ENCODE results near the gene HSPB6. TPM values are rescaled to one million over a fixed set of nuclear protein-coding genes. Genes with fewer than 3 reads are reported as not detected.
A peak's percentile ranks its signal among the peaks of the same experiment; 100 is the strongest.

The HSPB6 gene
- total RNA-seq, 1 donor = not detected

- Histone ChIP-seq H3K4me3 (ENCODE audit: low read length) (no peak overlapping the region), H3K9me3 (ENCODE audit: low read depth, low read length) (no peaks in the 10 kb centered on the region), H3K4me1 (ENCODE audit: insufficient read depth, low read length) (peaks cover 15% of the 10 kb centered on the region), H3K27me3 (ENCODE audit: insufficient read depth, low read length) (no peaks in the 10 kb centered on the region)
Observed at GRCh38 chr19:35723671-35724070, 33.2 kb downstream of the HSPB6 start.

GRCh38 chr19:35722897-35723296, 33.9 kb downstream of the HSPB6 start:
- H3K4me3 ChIP-seq (ENCODE audit: low read length) = no peak overlapping the region
- no peaks in the 10 kb centered on the region for H3K9me3 ChIP-seq (ENCODE audit: low read depth, low read length)
- peaks cover 18% of the 10 kb centered on the region for H3K4me1 ChIP-seq (ENCODE audit: insufficient read depth, low read length)
- H3K27me3 ChIP-seq (ENCODE audit: insufficient read depth, low read length) = no peaks in the 10 kb centered on the region

- no peaks in the 10 kb centered on the region for H3K9me3 ChIP-seq (ENCODE audit: low read depth, low read length)
- peaks cover 18% of the 10 kb centered on the region for H3K4me1 ChIP-seq (ENCODE audit: insufficient read depth, low read length)
- no peaks in the 10 kb centered on the region for H3K27me3 ChIP-seq (ENCODE audit: insufficient read depth, low read length)
- H3K4me3 ChIP-seq (ENCODE audit: low read length) = no peak overlapping the region
Observed at GRCh38 chr19:35722461-35722860, 34.4 kb downstream of the HSPB6 start.

- H3K4me1 ChIP-seq (ENCODE audit: insufficient read depth, low read length) = peaks cover 20% of the 10 kb centered on the region
- H3K9me3 ChIP-seq (ENCODE audit: low read depth, low read length) = no peaks in the 10 kb centered on the region
- H3K4me3 ChIP-seq (ENCODE audit: low read length) = no peak overlapping the region
- no peaks in the 10 kb centered on the region for H3K27me3 ChIP-seq (ENCODE audit: insufficient read depth, low read length)
Observed at GRCh38 chr19:35721374-35721773, 35.5 kb downstream of the HSPB6 start.

GRCh38 chr19:35720648-35721047, 36.2 kb downstream of the HSPB6 start:
- peaks cover 27% of the 10 kb centered on the region for H3K4me1 ChIP-seq (ENCODE audit: insufficient read depth, low read length)
- H3K4me3 ChIP-seq (ENCODE audit: low read length) = no peak overlapping the region
- H3K27me3 ChIP-seq (ENCODE audit: insufficient read depth, low read length) = no peaks in the 10 kb centered on the region
- no peaks in the 10 kb centered on the region for H3K9me3 ChIP-seq (ENCODE audit: low read depth, low read length)

- H3K27me3 ChIP-seq (ENCODE audit: insufficient read depth, low read length) = no peaks in the 10 kb centered on the region
- H3K4me1 ChIP-seq (ENCODE audit: insufficient read depth, low read length) = peaks cover 32% of the 10 kb centered on the region
- H3K4me3 ChIP-seq (ENCODE audit: low read length) = no peak overlapping the region
- no peaks in the 10 kb centered on the region for H3K9me3 ChIP-seq (ENCODE audit: low read depth, low read length)
Observed at GRCh38 chr19:35720163-35720524, 36.7 kb downstream of the HSPB6 start.

GRCh38 chr19:35719402-35720162, 37.2 kb downstream of the HSPB6 start:
- Histone ChIP-seq H3K27me3 (ENCODE audit: insufficient read depth, low read length) (no peaks in the 10 kb centered on the region), H3K4me3 (ENCODE audit: low read length) (no peak overlapping the region), H3K4me1 (ENCODE audit: insufficient read depth, low read length) (peaks cover 38% of the 10 kb centered on the region), H3K9me3 (ENCODE audit: low read depth, low read length) (no peaks in the 10 kb centered on the region)

- Histone ChIP-seq H3K4me3 (ENCODE audit: low read length) (peak overlapping the region; percentile 50), H3K9me3 (ENCODE audit: low read depth, low read length) (no peaks in the 10 kb centered on the region), H3K4me1 (ENCODE audit: insufficient read depth, low read length) (peaks cover 46% of the 10 kb centered on the region), H3K27me3 (ENCODE audit: insufficient read depth, low read length) (no peaks in the 10 kb centered on the region)
Observed at GRCh38 chr19:35718345-35719041, 38.3 kb downstream of the HSPB6 start.

- Histone ChIP-seq H3K4me1 (ENCODE audit: insufficient read depth, low read length) (peaks cover 53% of the 10 kb centered on the region), H3K4me3 (ENCODE audit: low read length) (peak within 1 kb of the TSS; percentile 63), H3K27me3 (ENCODE audit: insufficient read depth, low read length) (no peaks in the 10 kb centered on the region), H3K9me3 (ENCODE audit: low read depth, low read length) (no peaks in the 10 kb centered on the region)
Observed at GRCh38 chr19:35717665-35718344, 39.0 kb downstream of the HSPB6 start, which contains the start of gene KMT2B. Gene KMT2B, plus strand, starts transcription at chr19:35718003. Its CDS starts 16 bp downstream, at chr19:35718019.

GRCh38 chr19:35716801-35717664, 39.8 kb downstream of the HSPB6 start:
- Histone ChIP-seq H3K9me3 (ENCODE audit: low read depth, low read length) (no peaks in the 10 kb centered on the region), H3K27me3 (ENCODE audit: insufficient read depth, low read length) (no peaks in the 10 kb centered on the region), H3K4me1 (ENCODE audit: insufficient read depth, low read length) (peaks cover 60% of the 10 kb centered on the region), H3K4me3 (ENCODE audit: low read length) (peak overlapping the region; percentile 63)

- Histone ChIP-seq H3K4me1 (ENCODE audit: insufficient read depth, low read length) (peaks cover 65% of the 10 kb centered on the region), H3K4me3 (ENCODE audit: low read length) (peak overlapping the region; percentile 63), H3K9me3 (ENCODE audit: low read depth, low read length) (no peaks in the 10 kb centered on the region)
Observed at GRCh38 chr19:35715981-35716800, 40.6 kb downstream of the HSPB6 start.

GRCh38 chr19:35715355-35715809, 41.4 kb downstream of the HSPB6 start:
- Histone ChIP-seq H3K4me1 (ENCODE audit: insufficient read depth, low read length) (peaks cover 70% of the 10 kb centered on the region), H3K4me3 (ENCODE audit: low read length) (no peak overlapping the region), H3K27me3 (ENCODE audit: insufficient read depth, low read length) (no peaks in the 10 kb centered on the region), H3K9me3 (ENCODE audit: low read depth, low read length) (no peaks in the 10 kb centered on the region)

More at GRCh38 chr19:35715981-35716800, 40.6 kb downstream of the HSPB6 start:
- no peaks in the 10 kb centered on the region for H3K27me3 ChIP-seq (ENCODE audit: insufficient read depth, low read length)

- H3K9me3 ChIP-seq (ENCODE audit: low read depth, low read length) = no peaks in the 10 kb centered on the region
- no peaks in the 10 kb centered on the region for H3K27me3 ChIP-seq (ENCODE audit: insufficient read depth, low read length)
- no peak overlapping the region for H3K4me3 ChIP-seq (ENCODE audit: low read length)
- H3K4me1 ChIP-seq (ENCODE audit: insufficient read depth, low read length) = peaks cover 67% of the 10 kb centered on the region
Observed at GRCh38 chr19:35714601-35715354, 42.1 kb downstream of the HSPB6 start.
